ENCODE measurements around the gene SCNM1.
"Not testable (repeated sequence)": the region's sequence is repeated elsewhere in the genome, so short reads cannot be mapped to it uniquely, and the experiment has no call there.

The SCNM1 gene

DNA sequence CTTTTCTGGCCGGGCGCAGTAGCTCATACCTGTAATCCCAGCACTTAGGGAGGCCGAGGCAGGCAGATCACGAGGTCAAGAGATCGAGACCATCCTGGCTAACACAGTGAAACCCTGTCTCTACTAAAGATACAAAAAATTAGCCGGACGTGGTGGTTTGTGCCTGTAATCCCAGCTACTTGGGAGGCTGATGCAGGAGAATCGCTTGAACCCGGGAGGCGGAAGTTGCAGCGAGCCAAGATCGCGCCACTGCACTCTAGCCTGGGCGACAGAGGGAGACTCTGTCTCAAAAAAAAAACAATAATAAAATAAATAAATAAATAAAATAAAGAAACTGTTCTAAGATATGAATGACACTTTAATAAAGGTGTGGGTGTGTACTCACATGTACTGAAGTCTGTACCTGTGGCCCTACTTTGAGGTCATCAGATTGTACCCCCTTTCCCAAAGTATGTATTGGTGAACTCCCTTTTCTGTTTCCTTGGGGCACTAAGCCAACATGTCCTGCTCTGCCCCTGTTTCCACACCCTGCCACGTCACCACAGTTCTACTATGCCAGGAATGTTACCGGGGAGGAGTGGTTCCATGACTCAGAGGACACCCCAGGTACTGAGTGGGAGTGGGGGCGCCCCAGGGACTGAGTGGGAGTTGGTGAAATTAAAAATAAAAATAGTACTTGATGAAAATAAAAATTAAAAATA is 29.1 kb downstream of the SCNM1 start:
- not testable (repeated sequence) for DNase-seq

DNA sequence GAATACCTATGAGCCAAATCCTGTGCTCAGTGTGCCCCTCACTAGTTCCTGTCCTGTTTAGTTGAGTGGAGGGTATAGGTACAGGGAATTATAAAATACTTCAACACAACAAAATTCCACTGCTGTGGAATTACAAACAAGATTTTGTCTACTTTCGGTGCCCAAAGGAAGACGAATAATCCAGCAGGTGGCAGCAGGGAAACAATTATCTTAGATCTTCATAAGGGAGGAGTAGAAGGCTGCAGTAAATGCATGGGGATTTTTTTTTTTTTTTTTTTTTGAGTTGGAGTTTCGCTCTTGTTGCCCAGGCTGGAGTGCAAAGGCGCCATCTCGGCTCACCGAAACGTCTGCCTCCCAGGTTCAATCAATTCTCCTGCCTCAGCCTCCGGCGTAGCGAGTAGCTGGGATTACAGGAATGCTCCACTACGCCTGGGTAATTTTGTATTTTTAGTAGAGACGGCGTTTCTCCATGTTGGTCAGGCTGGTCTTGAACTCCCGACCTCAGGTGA is 30.4 kb downstream of the SCNM1 start:
- DNase-seq: peak; percentile 78

DNA sequence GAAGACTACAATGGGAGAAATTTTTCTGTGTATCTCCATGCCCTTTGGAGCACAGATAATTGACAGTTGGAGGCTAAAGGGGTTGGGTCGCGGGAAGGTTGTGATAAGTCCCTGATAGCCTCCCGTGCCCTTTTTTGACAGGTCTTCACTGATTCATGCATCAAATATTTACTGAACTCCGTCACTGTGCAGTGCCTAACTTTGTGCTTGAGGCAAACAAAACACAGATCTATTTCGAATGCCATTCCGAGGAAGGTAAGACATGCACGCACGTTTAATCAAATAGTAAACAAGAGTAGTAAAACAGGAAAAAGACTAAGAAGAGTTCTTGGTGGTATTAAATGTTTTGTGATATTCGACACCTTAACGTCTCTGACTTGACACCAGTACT is 31.9 kb downstream of the SCNM1 start:
- no peak for DNase-seq

DNA sequence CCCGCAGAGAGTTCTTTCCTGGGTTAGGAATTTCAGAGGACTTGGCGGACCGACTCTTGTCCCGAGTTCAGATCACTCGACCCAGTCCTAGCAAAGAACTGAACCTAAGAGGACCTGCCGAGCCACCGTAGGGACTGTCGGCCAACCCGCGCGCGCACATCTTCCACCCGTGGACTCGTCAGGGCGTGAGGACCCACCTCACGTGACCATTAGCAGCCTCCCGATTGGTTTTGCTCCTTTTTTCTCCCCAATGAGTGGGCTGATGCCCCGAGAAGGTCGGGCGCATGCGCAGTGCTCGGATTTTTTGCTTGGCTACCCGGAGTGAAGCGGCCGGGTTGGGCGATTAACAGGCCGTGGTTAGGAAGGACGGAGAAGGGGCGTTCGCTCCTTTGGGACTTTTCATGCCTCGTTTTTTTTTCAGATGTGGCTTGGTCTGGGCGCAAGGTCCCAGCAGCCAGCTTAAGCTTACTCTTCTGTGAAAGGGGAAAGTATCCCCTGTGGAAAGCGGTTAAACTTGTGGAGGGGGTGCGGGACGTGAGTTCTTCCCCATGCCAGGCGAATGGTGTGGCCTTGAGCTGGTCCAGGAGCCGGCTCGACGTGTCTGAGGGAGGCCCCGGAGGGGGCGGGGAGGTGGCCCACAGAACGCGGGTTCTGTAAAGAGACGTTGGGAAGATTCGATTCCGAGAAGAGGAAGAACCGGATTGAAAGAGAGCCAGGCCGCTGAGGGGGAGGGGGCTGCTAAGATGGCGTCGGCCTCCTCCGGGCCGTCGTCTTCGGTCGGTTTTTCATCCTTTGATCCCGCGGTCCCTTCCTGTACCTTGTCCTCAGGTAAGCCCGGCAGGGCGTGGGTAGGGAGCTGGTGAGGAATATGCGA is 32.5 kb downstream of the SCNM1 start, which contains the start of gene PIP5K1A:
Gene PIP5K1A (plus strand): TSS at position 299 of the 874 bp plus-strand sequence. CDS start 445 bp downstream, at position 744.
- peak; percentile 97 for DNase-seq

DNA sequence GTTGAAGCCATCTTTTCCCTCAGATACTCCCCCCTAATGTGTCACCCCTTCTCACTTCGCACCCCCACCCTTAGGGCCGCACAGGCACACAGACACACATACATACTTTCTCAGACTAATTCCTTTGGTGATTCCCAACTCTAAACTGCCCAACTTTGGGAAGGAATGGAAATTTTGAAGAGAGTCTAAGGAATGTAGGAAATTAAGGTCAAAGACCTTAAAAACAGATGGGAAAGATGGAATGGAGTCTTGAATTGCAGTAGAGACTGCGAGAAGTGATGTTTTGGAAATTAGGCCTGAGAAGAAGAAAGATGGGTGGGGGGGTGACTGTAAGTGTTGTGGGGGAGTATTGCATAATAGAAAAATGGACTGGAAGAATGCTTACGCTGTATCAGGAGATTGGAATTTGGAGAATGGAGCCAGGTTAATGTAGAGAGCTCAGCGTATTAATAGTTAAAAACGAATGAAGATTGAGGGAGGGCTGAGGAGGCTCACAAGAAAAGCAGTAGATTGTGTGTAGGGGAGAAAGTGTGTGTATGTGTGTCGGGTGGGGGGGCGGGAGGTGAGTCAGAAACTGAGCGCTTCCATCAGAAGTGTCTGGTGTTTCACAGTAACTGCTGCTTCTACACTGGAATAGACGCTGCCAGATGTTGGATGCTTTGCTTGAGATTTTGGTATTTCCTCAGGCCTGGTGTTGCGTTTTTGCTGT is 34.1 kb downstream of the SCNM1 start:
- no peak for DNase-seq

DNA sequence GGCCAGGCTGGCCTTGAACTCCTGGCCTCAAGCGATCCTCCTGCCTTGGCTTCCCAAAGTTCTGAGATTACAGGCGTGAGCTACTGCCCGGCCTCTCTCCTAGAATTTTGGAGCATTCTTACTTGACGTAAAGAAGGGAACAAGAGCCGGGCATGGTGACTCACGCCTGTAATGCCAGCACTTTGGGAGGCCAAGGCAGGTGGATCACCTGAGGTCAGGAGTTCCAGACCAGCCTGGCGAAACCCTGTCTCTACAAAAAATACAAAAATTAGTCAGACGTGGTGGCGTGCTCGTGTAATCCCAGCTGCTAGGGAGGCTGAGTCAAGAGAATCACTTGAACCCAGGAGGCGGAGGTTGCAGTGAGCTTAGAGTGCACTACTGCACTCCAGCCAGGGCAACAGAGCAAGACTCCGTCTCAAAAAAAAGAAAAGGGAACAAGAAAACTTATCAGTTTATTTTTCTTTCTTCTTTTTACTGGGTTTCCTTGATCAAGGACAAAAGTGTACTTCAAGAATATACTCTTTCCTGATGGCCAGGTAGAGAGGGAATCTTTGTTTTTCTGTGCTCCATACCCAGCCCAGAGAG is 39.5 kb downstream of the SCNM1 start:
- DNase-seq: not testable (repeated sequence)

DNA sequence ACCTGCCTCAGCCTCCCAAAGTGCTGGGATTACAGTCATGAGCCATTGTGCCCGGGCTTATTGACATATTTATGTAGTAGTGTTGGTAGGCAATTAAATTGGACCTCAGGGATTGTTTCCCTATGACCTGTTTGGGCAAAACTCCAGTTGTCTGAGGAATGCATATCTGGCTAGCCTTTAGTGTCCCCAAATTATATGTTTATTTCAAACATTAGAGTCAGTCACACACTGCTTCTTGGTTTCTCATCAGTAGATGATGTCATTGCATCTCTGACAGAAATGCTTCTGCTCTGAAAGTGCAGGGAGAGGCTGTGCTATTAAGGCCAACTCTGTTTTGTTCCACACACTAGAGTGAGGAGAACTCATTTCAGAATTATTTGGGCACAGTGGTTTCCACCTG is 44.9 kb downstream of the SCNM1 start:
- DNase-seq: no peak

DNA sequence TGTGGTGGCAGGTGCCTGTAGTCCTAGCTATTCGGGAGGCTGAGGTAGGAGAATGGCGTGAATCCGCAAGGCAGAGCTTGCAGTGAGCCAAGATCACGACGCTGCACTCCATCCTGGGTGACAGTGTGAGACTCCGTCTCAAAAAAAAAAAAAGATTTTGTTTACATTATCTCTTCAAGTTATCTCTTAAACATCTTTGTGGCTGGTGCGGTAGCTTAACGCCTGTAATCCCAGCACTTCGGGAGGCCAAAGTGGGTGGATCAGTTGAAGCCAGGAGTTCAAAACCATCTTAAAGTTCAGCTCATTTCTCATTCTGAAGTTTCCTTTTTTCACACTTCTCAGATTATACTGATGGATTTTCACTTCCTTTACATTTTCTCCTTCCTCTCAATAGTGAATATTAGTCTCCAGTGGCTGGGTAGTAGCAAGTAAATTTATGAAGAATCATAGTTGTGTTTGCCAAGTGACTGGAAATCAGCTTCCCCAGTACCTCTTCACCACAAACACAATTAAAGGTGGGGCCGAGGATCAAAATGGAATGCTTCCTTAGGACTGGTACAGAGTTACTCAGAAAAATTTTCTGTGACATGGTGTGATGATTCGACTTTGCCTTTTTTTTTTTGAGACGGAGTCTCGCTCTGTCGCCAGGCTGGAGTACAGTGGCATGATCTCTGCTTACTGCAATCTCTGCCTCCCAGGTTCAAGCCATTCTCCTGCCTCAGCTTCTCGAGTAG is 46.2 kb downstream of the SCNM1 start:
- no peak for DNase-seq

DNA sequence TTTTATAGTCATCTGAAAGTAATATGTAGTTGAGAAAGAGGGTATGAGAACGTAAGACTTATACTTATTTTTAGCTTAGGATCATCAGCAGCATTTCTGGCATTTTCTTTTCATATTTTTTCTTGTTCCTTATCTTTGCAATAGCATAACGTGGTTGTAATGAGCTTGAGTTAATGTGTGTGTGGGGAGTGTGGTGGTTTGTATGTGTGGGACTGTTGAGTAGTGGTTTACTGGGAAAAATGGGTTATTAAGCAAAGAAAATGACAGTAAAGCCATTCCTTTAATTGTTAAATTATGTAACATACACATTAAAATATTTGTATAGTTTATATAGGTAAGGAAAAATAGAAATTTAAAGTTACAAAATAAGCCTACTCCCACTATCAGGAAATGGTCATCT is 47.6 kb downstream of the SCNM1 start:
- no peak for DNase-seq

All from NCI-H2171 (cell line).